Measurements from ENCODE around the gene IFNA8.
"Not testable (repeated sequence)": the region's sequence is repeated elsewhere in the genome, so short reads cannot be mapped to it uniquely, and the experiment has no call there.

IFNA8 gene

GRCh38 chr9:21443849-21444625 is 35.1 kb downstream of the IFNA8 start:
- ATAC-seq = no peak
- TF ChIP-seq ARNTL (CRISPR knock-in tag; IDR thresholded peaks at IDR 0.05; ENCODE audit: borderline replicate concordance, low read depth) = no peak
- no peak for TF ChIP-seq SNAI2 (CRISPR knock-in tag; IDR thresholded peaks at IDR 0.05)
- TF ChIP-seq, protein P1, sequence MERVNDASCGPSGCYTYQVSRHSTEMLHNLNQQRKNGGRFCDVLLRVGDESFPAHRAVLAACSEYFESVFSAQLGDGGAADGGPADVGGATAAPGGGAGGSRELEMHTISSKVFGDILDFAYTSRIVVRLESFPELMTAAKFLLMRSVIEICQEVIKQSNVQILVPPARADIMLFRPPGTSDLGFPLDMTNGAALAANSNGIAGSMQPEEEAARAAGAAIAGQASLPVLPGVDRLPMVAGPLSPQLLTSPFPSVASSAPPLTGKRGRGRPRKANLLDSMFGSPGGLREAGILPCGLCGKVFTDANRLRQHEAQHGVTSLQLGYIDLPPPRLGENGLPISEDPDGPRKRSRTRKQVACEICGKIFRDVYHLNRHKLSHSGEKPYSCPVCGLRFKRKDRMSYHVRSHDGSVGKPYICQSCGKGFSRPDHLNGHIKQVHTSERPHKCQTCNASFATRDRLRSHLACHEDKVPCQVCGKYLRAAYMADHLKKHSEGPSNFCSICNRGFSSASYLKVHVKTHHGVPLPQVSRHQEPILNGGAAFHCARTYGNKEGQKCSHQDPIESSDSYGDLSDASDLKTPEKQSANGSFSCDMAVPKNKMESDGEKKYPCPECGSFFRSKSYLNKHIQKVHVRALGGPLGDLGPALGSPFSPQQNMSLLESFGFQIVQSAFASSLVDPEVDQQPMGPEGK (CRISPR knock-in tag; IDR thresholded peaks at IDR 0.05; ENCODE audit: borderline replicate concordance) = no peak
- TF ChIP-seq, protein P2, sequence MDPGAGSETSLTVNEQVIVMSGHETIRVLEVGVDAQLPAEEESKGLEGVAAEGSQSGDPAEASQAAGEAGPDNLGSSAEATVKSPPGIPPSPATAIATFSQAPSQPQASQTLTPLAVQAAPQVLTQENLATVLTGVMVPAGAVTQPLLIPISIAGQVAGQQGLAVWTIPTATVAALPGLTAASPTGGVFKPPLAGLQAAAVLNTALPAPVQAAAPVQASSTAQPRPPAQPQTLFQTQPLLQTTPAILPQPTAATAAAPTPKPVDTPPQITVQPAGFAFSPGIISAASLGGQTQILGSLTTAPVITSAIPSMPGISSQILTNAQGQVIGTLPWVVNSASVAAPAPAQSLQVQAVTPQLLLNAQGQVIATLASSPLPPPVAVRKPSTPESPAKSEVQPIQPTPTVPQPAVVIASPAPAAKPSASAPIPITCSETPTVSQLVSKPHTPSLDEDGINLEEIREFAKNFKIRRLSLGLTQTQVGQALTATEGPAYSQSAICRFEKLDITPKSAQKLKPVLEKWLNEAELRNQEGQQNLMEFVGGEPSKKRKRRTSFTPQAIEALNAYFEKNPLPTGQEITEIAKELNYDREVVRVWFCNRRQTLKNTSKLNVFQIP (CRISPR knock-in tag; IDR thresholded peaks at IDR 0.05; ENCODE audit: borderline replicate concordance, low read depth) = no peak
- no peak for TF ChIP-seq ZFP30 (CRISPR knock-in tag; IDR thresholded peaks at IDR 0.05)
- no peak for TF ChIP-seq GLIS3 (CRISPR knock-in tag; IDR thresholded peaks at IDR 0.05)
- TF ChIP-seq ZFP3 (CRISPR knock-in tag; IDR thresholded peaks at IDR 0.05) = no peak
- no peak for TF ChIP-seq CREB5 (CRISPR knock-in tag; IDR thresholded peaks at IDR 0.05; ENCODE audit: low read depth)
- no peak for TF ChIP-seq CSRNP3 (CRISPR knock-in tag; IDR thresholded peaks at IDR 0.05)
- TF ChIP-seq ISL1 (CRISPR knock-in tag; IDR thresholded peaks at IDR 0.05) = no peak
- TF ChIP-seq, protein P3, sequence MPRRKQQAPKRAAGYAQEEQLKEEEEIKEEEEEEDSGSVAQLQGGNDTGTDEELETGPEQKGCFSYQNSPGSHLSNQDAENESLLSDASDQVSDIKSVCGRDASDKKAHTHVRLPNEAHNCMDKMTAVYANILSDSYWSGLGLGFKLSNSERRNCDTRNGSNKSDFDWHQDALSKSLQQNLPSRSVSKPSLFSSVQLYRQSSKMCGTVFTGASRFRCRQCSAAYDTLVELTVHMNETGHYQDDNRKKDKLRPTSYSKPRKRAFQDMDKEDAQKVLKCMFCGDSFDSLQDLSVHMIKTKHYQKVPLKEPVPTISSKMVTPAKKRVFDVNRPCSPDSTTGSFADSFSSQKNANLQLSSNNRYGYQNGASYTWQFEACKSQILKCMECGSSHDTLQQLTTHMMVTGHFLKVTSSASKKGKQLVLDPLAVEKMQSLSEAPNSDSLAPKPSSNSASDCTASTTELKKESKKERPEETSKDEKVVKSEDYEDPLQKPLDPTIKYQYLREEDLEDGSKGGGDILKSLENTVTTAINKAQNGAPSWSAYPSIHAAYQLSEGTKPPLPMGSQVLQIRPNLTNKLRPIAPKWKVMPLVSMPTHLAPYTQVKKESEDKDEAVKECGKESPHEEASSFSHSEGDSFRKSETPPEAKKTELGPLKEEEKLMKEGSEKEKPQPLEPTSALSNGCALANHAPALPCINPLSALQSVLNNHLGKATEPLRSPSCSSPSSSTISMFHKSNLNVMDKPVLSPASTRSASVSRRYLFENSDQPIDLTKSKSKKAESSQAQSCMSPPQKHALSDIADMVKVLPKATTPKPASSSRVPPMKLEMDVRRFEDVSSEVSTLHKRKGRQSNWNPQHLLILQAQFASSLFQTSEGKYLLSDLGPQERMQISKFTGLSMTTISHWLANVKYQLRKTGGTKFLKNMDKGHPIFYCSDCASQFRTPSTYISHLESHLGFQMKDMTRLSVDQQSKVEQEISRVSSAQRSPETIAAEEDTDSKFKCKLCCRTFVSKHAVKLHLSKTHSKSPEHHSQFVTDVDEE (CRISPR knock-in tag; IDR thresholded peaks at IDR 0.05) = no peak
- TF ChIP-seq OSR1 (CRISPR knock-in tag; IDR thresholded peaks at IDR 0.05) = no peak
- TF ChIP-seq BACH2 (CRISPR knock-in tag; IDR thresholded peaks at IDR 0.05; ENCODE audit: borderline replicate concordance) = no peak
- no peak for TF ChIP-seq CSDC2 (CRISPR knock-in tag; IDR thresholded peaks at IDR 0.05)
- TF ChIP-seq TCF4 (CRISPR knock-in tag; IDR thresholded peaks at IDR 0.05; ENCODE audit: borderline replicate concordance) = no peak
- no peak for TF ChIP-seq RARB (CRISPR knock-in tag; IDR thresholded peaks at IDR 0.05)
- no peak for TF ChIP-seq ZNF8 (CRISPR knock-in tag; IDR thresholded peaks at IDR 0.05)
- TF ChIP-seq ZNF565 (CRISPR knock-in tag; conservative IDR thresholded peaks at IDR 0.05; ENCODE audit: low read depth) = no peak
- TF ChIP-seq ESRRG (CRISPR knock-in tag; IDR thresholded peaks at IDR 0.05) = no peak

GRCh38 chr9:21449312-21449711 is 40.4 kb downstream of the IFNA8 start:
- ATAC-seq = not testable (repeated sequence)

- TF ChIP-seq, protein P2 (CRISPR knock-in tag; IDR thresholded peaks at IDR 0.05; ENCODE audit: borderline replicate concordance, low read depth) = no peak
- no peak for ATAC-seq
Observed at GRCh38 chr9:21450733-21451394, 41.9 kb downstream of the IFNA8 start.

Measured in SK-N-SH treated with all-trans-retinoic acid at 6 μM for 48 hours (cell line).